Neural cell (in vitro differentiated cells): ENCODE data around the gene PSD2.

Experiments
- CTCF ChIP-seq: fragments of 450-650 bp; IDR thresholded peaks from 2 replicates; pipeline ENCODE4 v1.5.1; 2014; ENCODE audit warnings: antibody characterized with exemption, mild to moderate bottlenecking, moderate library complexity; ENCODE audit not compliant: poor library complexity, severe bottlenecking
- EP300 ChIP-seq: fragments of 450-650 bp; conservative IDR thresholded peaks from 2 replicates; pipeline ENCODE4 v1.6.1; 2014; ENCODE audit warnings: antibody characterized with exemption, mild to moderate bottlenecking, moderate library complexity; ENCODE audit not compliant: poor library complexity, severe bottlenecking
- EZH2 ChIP-seq: fragments of 200-600, 300-800 bp; shearing (Covaris generic), sonication (generic); IDR thresholded peaks from 2 replicates; pipeline ENCODE4 v1.6.1; 2014; ENCODE audit warnings: antibody characterized with exemption, low read length, borderline replicate concordance, mild to moderate bottlenecking; ENCODE audit not compliant: insufficient read depth, poor library complexity, severe bottlenecking
- POLR2AphosphoS5 ChIP-seq: IDR thresholded peaks from 2 replicates; pipeline ENCODE4 v1.6.1; 2012
- RAD21 ChIP-seq: fragments of 450-650 bp; conservative IDR thresholded peaks from 2 replicates; pipeline ENCODE4 v1.6.1; 2014; ENCODE audit warnings: antibody characterized with exemption, mild to moderate bottlenecking, moderate library complexity
- TAF1 ChIP-seq: IDR thresholded peaks from 2 replicates; pipeline ENCODE4 v1.6.1; 2012; ENCODE audit warnings: low read depth

GRCh38 chr5:139842321-139842720 is 46.7 kb downstream of the PSD2 start:
- TF ChIP-seq EZH2 (no peak), CTCF (no peak), RAD21 (no peak), TAF1 (no peak), POLR2AphosphoS5 (no peak), EP300 (no peak)
